SK-N-MC (cell line): ENCODE measurements around the gene PREP.

Source experiments
- EZH2 ChIP-seq: fragments of 200-600 bp; sonication (generic); IDR thresholded peaks from one replicate; pipeline ENCODE4 v1.6.1; 2017; ENCODE audit warnings: antibody characterized with exemption
- POLR2AphosphoS5 ChIP-seq: IDR thresholded peaks from 2 replicates; pipeline ENCODE4 v1.6.1; 2012; ENCODE audit warnings: mild to moderate bottlenecking, low read depth, low read length, borderline replicate concordance

GRCh38 chr6:105336986-105337385 is 65.9 kb downstream of the PREP start:
- no peak for TF ChIP-seq EZH2
- TF ChIP-seq POLR2AphosphoS5 = no peak
